Suppressor macrophage (primary cell): Measurements from ENCODE around the gene PLPP6.

Experiments
- DNase-seq, 4 experiments: peaks; one replicate each; pipeline ENCODE4 v3.0.0-alpha.2; 2020 to 2022

PLPP6 gene

GRCh38 chr9:4662989-4663792 lies 1.1 kb downstream of the PLPP6 start:
- DNase-seq: no peak

GRCh38 chr9:4663956-4664355 lies 1.9 kb downstream of the PLPP6 start:
- DNase-seq: peak; percentile 51 to 77 (median 64)

- DNase-seq: no peak
These were observed 3.3 kb downstream of the PLPP6 start for GRCh38 chr9:4665357-4665756.

- DNase-seq: peak; percentile 48 to 79 (median 68)
These were observed 4.1 kb downstream of the PLPP6 start, which contains the start of gene SPATA6L for GRCh38 chr9:4666042-4666699. SPATA6L (minus strand) TSS chr9:4666480; CDS start chr9:4666250, 230 bp downstream.

DNA sequence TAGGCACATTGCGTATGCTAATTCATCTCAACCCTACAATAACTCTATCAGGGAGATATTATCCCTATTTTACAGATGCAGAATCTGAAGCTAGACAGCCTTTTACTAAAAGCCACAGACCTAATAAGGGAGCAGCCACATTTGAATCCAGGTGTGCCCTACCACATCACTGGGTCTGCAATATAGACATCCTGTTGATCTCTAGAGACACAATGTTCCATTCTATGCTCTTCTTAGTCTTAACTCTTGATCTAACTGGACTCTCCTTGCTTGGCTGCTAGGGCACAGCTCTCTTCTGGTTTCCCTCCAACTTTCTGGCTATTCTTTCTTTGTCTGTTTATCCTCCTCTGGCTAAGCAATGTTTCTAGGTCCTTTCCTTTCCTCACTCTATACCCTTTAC lies 5.6 kb downstream of the PLPP6 start:
- no peak for DNase-seq

DNA sequence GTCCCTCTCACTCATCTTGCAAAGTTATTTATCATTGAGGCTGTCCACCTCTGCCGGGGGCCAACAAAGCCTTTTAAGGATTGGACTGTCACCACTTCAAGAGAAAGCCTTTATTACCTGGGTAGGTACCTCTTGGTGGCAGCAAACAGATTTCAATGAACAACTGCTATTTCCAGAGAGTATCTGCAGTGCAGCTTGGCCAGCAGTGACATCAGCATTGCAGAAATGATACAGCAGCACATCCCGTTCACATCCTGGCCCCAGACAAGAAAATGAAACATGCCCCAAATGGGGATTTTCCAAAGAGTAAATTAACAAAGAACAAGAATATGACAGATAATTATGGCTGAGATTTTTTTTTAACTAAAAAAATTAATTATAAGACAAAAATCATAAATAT lies 6.5 kb downstream of the PLPP6 start:
- no peak for DNase-seq

GRCh38 chr9:4669890-4670289 lies 7.8 kb downstream of the PLPP6 start:
- no peak for DNase-seq

DNA sequence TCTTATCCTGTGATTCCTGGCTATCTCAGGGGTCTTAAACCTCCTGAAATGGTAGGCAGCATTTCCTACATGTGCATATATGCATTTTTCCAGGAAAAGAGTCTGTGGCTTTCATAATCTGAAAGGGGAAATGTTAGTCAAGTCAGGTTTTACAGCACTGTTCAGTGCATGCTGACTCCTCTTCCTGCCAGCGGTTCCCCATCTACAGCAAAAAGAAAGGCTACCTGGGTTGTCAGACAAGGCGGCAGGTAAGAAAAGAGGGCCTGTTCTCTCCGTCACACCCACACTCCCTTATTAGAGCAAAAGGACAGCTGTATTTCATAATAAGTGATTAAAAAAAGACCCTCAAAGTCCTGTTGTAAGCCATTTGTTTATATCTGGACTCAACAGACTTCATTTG lies 8.5 kb downstream of the PLPP6 start:
- no peak for DNase-seq

DNA sequence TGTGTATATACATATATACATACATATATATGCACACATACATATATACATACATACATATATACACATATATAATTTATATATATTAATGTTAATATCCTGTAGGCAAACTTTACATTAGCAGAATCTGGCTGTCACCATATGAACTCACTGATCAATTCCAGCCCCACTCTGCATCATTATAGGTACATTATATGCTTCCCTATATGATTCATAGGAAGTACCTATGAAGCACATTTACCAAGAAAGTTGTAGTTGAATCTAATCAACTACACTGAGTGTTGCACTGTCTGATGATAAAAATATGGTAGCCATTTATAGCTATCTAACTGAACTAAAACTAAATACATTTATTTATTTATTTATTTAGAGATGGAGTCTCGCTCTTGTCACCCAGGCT lies 9.6 kb downstream of the PLPP6 start:
- DNase-seq: no peak

GRCh38 chr9:4674783-4675182 lies 12.7 kb downstream of the PLPP6 start:
- no peak for DNase-seq

- no peak for DNase-seq
These were observed 15.3 kb downstream of the PLPP6 start for GRCh38 chr9:4677392-4677791.

DNA sequence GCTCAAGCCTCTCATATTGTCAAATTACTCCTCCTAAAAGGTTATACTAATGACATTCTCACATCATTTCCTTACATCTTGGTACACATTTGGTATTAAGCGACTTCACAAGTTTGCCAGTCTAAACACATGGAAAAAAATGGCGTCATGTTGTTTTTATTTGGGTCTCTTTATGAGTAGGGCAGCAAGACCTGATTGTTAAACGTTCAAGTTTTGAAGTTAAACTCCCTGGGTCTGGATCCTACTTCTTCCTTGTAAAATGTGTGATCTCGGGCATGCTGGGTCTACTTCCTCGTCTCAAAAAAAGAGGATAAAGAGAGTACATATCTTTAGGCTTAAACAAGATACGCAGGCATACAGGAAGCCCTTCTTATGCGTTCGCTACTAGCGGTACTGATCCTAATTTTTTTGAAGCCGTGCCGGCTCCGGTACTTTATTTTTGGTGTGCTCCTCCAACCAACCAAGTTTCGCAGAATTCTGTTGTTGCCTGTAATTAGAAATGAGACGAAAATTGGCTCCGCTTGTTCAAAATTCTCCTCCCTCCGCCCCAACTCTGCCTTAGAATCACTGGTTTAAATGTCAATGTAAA lies 16.7 kb downstream of the PLPP6 start:
- peak; percentile 37 to 65 (median 44) for DNase-seq

- DNase-seq: peak; percentile 98 to 99 (median 98)
These were observed 17.4 kb downstream of the PLPP6 start, which contains the start of gene CDC37L1 for GRCh38 chr9:4679268-4680172. CDC37L1 (plus strand) TSS chr9:4679569; CDS start chr9:4679768, 199 bp downstream.

- peak in 1 of 4 experiments; percentile 13 for DNase-seq
These were observed 18.1 kb downstream of the PLPP6 start for GRCh38 chr9:4680173-4680525.

DNA sequence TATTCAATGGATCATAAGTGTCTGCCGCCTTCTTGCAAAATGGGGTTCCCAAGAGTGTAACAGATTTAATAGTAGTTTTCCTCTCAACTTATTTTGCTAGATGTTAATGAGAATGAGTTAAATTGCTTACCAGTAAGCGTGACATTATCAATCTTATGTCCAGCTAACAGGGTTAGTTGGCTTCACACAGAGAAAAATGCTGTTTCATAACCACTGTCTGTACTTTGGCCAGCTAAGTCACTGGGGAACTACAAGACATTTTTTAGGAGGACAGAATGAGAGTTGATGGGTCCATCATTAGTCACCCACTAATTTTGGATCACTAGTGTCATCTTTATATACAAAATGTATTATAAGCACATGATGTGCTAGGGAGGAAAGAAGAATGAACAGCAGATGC lies 18.7 kb downstream of the PLPP6 start:
- DNase-seq: peak; percentile 27 to 76 (median 42)

DNA sequence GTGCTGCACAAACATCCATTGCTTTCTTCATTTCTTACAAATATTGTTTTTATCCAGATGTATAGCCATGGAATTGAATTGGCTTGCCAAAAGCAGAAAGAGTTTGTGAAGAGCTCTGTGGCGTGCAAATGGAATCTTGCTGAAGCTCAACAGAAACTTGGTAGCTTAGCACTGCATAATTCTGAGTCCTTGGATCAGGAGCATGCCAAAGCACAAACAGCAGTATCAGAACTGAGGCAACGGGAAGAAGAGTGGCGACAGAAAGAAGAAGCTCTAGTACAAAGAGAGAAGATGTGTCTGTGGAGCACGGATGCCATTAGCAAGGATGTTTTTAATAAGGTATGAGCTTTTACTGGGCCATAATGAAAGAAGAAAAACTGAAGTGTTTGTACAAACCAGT lies 22.7 kb downstream of the PLPP6 start:
- no peak for DNase-seq

GRCh38 chr9:4686112-4686511 lies 24.0 kb downstream of the PLPP6 start:
- DNase-seq: no peak

DNA sequence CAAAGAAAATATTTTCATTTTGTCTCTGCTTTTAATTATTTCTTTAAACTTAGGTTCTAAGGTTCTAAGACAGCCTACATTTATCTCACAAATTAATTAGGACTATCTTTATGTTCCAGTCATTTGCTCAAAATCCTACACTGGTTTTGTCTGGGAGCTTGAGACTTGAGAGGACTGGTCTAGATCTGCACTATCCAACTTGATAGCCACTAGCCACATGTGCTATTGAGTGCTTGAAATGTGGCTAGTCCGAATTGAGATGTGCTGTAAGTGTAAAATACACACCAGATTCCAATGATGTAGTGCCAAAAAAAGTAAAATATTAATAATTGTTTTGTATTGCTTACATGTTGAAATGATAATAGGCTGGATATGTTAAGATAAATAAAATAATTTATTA lies 24.5 kb downstream of the PLPP6 start:
- DNase-seq: no peak

GRCh38 chr9:4689021-4689420 lies 26.9 kb downstream of the PLPP6 start:
- DNase-seq: no peak

DNA sequence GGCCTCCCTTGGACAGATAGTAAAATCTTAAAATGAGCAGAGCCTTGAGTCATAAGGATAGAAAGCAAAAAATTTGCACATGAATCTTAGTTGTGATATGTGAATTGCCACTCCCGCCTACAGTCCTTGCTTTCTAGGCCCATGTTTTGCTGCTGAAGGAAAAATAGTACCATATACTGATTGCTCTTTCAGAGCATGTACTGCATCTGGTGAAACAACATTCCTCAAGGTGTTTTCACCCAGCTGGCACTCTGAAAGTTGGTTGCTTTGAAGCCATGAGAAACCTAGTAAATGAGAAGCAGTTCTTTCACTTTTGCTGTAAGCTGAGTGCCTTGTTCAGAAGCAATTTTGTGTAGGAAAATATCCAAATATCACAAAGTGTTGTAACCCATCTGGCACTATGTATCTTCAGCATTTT lies 27.6 kb downstream of the PLPP6 start:
- no peak for DNase-seq

DNA sequence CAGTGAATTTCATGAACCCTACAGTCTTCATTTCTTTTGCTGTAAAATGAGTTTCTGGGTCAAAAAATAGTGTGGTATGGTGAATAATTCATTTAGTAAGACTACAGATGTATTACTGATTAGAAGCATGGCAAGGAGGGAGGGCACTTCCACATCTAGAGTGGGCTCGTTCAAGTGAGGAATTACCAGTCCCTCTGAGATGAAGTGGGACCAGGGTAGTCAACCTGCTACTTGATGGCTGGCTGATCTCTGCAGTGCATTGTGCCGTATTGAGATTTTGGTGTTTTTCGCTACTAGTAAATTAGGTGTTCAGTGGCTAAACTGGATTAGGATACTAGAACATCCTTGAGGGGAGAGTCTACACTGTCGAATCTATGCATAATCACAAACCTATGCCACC lies 28.1 kb downstream of the PLPP6 start:
- no peak for DNase-seq

DNA sequence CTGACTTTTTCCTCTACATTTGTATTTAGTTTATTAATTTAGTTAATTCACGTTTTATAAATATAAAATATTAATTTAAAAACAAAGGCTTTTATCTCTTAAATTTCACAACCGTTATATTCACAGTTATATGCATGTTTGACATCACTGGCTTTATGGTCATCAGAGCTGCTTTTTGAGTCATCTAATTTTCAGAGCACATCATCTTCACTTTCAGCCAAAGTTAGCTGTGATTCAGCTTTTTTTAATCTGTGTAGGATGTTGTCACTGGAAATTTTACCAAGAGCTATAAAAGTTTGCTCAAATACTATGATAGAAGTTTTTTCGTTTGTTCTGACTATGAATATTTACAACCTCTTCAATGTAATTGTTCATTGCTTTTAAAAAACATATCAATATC lies 29.7 kb downstream of the PLPP6 start:
- DNase-seq: no peak

GRCh38 chr9:4700091-4700490 lies 38.0 kb downstream of the PLPP6 start:
- DNase-seq: no peak
